HepG2 (cell line): Measurements from ENCODE around the gene SIGLEC1. TPM values are rescaled to one million over a fixed set of nuclear protein-coding genes. Genes with fewer than 3 reads are reported as not detected.

ENCODE experiments used
- ATAC-seq: fragments of 200-7000 bp; cut with Tn5 transposase; 3 replicates; pipeline ENCODE4 v1.9.1; 2020; ENCODE audit warnings: mild to moderate bottlenecking, moderate library complexity
- BruUV-seq: library from RNA; stranded (reverse); fragments of 400-500 nt; replicated peaks from 2 replicates; lab custom pipeline; 2021; lab: Mats Ljungman, UMichigan
- CTCF ChIA-PET: fragments of 300-600 bp; formaldehyde crosslinking; extraction: SDS; loops from one replicate; lab custom pipeline; 2021; ENCODE audit warnings: low total read pairs, inconsistent platforms, low intra/inter-chr PET ratio; lab: Yijun Ruan, JAX
- POLR2A ChIA-PET: fragments of 350-600 bp; sonication (Branson Sonifier 250); formaldehyde crosslinking; loops from one replicate; lab custom pipeline; 2020; ENCODE audit warnings: antibody characterized with exemption, inconsistent platforms; lab: Yijun Ruan, JAX
- DNase-seq: peaks from one replicate; pipeline ENCODE4 v3.0.0-alpha.2; 2015; ENCODE audit warnings: low spot score
- FAIRE-seq: peaks from 3 replicates; lab custom pipeline; 2011; peaks lifted over from hg19 to GRCh38; lab: Jason Lieb, UNC
- H2AFZ ChIP-seq: one replicate; pipeline ENCODE4 v1.6.1; 2011; ENCODE audit warnings: low read length, inconsistent platforms
- H3K27ac ChIP-seq: fragments of 300-600 bp; 3 replicates; pipeline ENCODE4 v1.8.0; 2011; ENCODE audit warnings: mixed run types, mild to moderate bottlenecking, mixed read lengths, low read length, inconsistent platforms; ENCODE audit not compliant: insufficient read depth; ENCODE audit errors: extremely low read length
- H3K27me3 ChIP-seq, 2 experiments: fragments of 200-600 bp in 1 of 2; 2 replicates in 1 of 2; 3 replicates in 1 of 2; pipeline versions ENCODE4 v1.6.0 to v1.8.0; 2011; ENCODE audit warnings: low read length in 2 of 2, mild to moderate bottlenecking in 2 of 2, moderate library complexity in 2 of 2, inconsistent platforms in 1 of 2; ENCODE audit not compliant: insufficient read depth in 2 of 2, control insufficient read depth in 1 of 2
- H3K36me3 ChIP-seq, 2 experiments: fragments of 200-600 bp in 1 of 2; replicated peaks in 1 of 2; 2 replicates in 1 of 2; 3 replicates in 1 of 2; pipeline versions ENCODE4 v1.5.1 to v1.8.0; 2011; ENCODE audit warnings: low read length in 2 of 2, inconsistent platforms in 1 of 2; ENCODE audit not compliant: insufficient read depth in 2 of 2, control insufficient read depth in 1 of 2
- H3K4me1 ChIP-seq: 2 replicates; pipeline ENCODE4 v1.5.1; 2012; ENCODE audit warnings: low read length, inconsistent platforms; ENCODE audit not compliant: insufficient read depth
- H3K4me2 ChIP-seq: 2 replicates; pipeline ENCODE4 v1.6.0; 2011; ENCODE audit warnings: low read depth, low read length, inconsistent platforms
- H3K4me3 ChIP-seq, 3 experiments: fragments of 200-600 bp in 1 of 3; sonication (generic), shearing (Covaris generic) in 1 of 3; replicated peaks in 1 of 3; 2 replicates each; pipeline ENCODE4 v1.5.1; 2011 to 2016; ENCODE audit warnings: low read length in 3 of 3, inconsistent platforms in 2 of 3, low read depth in 2 of 3, mild to moderate bottlenecking in 2 of 3, control low read depth in 1 of 3, mixed read lengths in 1 of 3; ENCODE audit not compliant: insufficient read depth in 1 of 3
- H3K79me2 ChIP-seq: one replicate; pipeline ENCODE4 v1.6.1; 2011; ENCODE audit warnings: low read length, inconsistent platforms; ENCODE audit not compliant: insufficient read depth
- H3K9ac ChIP-seq: 2 replicates; pipeline ENCODE4 v1.6.0; 2011; ENCODE audit warnings: mild to moderate bottlenecking, low read depth, low read length, inconsistent platforms; ENCODE audit not compliant: insufficient read depth
- H3K9me3 ChIP-seq: 2 replicates; pipeline ENCODE4 v1.5.1; 2012; ENCODE audit warnings: mild to moderate bottlenecking, low read length
- H4K20me1 ChIP-seq: 2 replicates; pipeline ENCODE4 v1.6.0; 2011; ENCODE audit warnings: inconsistent platforms, mild to moderate bottlenecking, low read length, moderate library complexity; ENCODE audit not compliant: insufficient read depth
- ERF ChIP-seq: IDR thresholded peaks from 2 replicates; pipeline ENCODE4 v1.6.1; 2018; ENCODE audit warnings: missing biosample characterization, missing genetic modification reagents
- HNF1A ChIP-seq, 2 experiments: sonication (generic) in 1 of 2; formaldehyde crosslinking in 1 of 2; IDR thresholded peaks; 2 replicates each; pipeline versions ENCODE4 v1.4.0 to v1.6.1; 2016 to 2020; ENCODE audit warnings: borderline replicate concordance in 1 of 2, low read depth in 1 of 2, mild to moderate bottlenecking in 1 of 2, missing genetic modification reagents in 1 of 2
- NCOR1 ChIP-seq: fragments of 200-600 bp; sonication (generic); IDR thresholded peaks from 2 replicates; pipeline ENCODE4 v1.7.0; 2017; ENCODE audit warnings: antibody characterized with exemption, low read length, borderline replicate concordance
- NFKB2 ChIP-seq: sonication (generic); formaldehyde crosslinking; IDR thresholded peaks from 2 replicates; pipeline ENCODE4 v1.4.0; 2020; ENCODE audit warnings: missing genetic modification reagents, borderline replicate concordance
- PRMT3 ChIP-seq: sonication (generic); formaldehyde crosslinking; IDR thresholded peaks from 2 replicates; pipeline ENCODE4 v1.8.1; 2022; ENCODE audit warnings: low read depth, mild to moderate bottlenecking, moderate library complexity, missing genetic modification reagents, borderline replicate concordance
- STAT6 ChIP-seq: sonication (generic); formaldehyde crosslinking; IDR thresholded peaks from 2 replicates; pipeline ENCODE4 v1.4.0; 2020; ENCODE audit warnings: missing genetic modification reagents, mild to moderate bottlenecking, borderline replicate concordance
- ZNF574 ChIP-seq: sonication (generic); formaldehyde crosslinking; IDR thresholded peaks from 2 replicates; pipeline ENCODE4 v1.4.0; 2020; ENCODE audit warnings: missing genetic modification reagents
- WGBS: methylation state at CpG from one replicate; pipeline ENCODE4 v1.1.6; 2017; ENCODE audit warnings: low lambda C conversion rate; 5-methylcytosine and 5-hydroxymethylcytosine counted together
- in situ Hi-C: cut with HindIII; loops from 2 replicates; pipeline ENCODE4 v1.10.0; 2017; ENCODE audit warnings: low pct_unique_long_range_greater_than_20kb; ENCODE audit not compliant: extremely low pct_ligation_motif_present
- intact Hi-C: fragments of 100-400 bp; cut with micrococcal nuclease; formaldehyde crosslinking; loops from one replicate; pipeline ENCODE4 v1.10.0; 2022; ENCODE audit not compliant: unreplicated experiment
- polyA plus RNA-seq, 8 experiments: library from polyadenylated mRNA; depleted of rRNA in 3 of 8; stranded (reverse) in 7 of 8; unstranded in 1 of 8; fragments of >200 nt; fragmentation: Illumina TruSeq in 4 of 8; extraction: Trizol in 4 of 8; gene quantifications; 2 replicates each; pipeline versions ENCODE4 v1.2.1 to v1.2.3, GENCODE V29; 2011 to 2016; ENCODE audit warnings: low read depth in 4 of 8, missing spikeins in 1 of 8, mixed read lengths in 1 of 8; ENCODE audit not compliant: insufficient read depth in 1 of 8
- total RNA-seq, 5 experiments: library from RNA; depleted of rRNA; stranded (reverse); fragments of >200 nt; fragmentation: Illumina TruSeq; extraction: Trizol; gene quantifications; 2 replicates each; pipeline ENCODE4 v1.2.3, GENCODE V29; 2016; ENCODE audit warnings: low read depth in 1 of 5

SIGLEC1 gene
- total and polyA plus RNA-seq, 2 of the 13 experiments (the other 11 are each of a cell fraction or from before 2014, with no cell fraction given), result 0.01 TPM; not detected in 1

- CTCF ChIA-PET, result no interaction called here
- no peak; the same call in 2 of the 3 replicates for ATAC-seq
- no peak overlapping the region for H3K9ac ChIP-seq
Observed at GRCh38 chr20:3728354-3728753, 16.0 kb upstream of the SIGLEC1 start.

More at GRCh38 chr20:3728354-3728753, 16.0 kb upstream of the SIGLEC1 start:
- POLR2A ChIA-PET, result no interaction called here
- Histone ChIP-seq H3K79me2 (no peaks in the 10 kb centered on the region), H3K4me1 (0 out of 2 replicates have a peak, but pooled peaks cover 5% of the 10 kb centered on the region), H3K4me2 (no peak overlapping the region), H4K20me1 (no peaks in the 10 kb centered on the region; the same call in 1 of the 2 replicates), H3K9me3 (no peaks in the 10 kb centered on the region), H3K4me3 (no peak overlapping the region), H3K27me3 (peaks cover 21 to 65% of the 10 kb centered on the region in 2 experiments), H2AFZ (no peak overlapping the region), H3K36me3 (no peaks in the 10 kb centered on the region), H3K27ac (no peak overlapping the region)
- intact Hi-C loops (no loop called here), in situ Hi-C loops (no loop called here)
- WGBS, result 8% methylated on average over 5 of the region's 5 CpGs
- FAIRE-seq (no peak), DNase-seq (no peak)
- no TSS peak for BruUV-seq
- TF ChIP-seq ERF (CRISPR knock-in tag), result no peak
- no peak for TF ChIP-seq PRMT3
- TF ChIP-seq ZNF574 (CRISPR knock-in tag), result no peak
- TF ChIP-seq NCOR1, result no peak
- TF ChIP-seq STAT6 (CRISPR knock-in tag), result no peak
- TF ChIP-seq HNF1A (IDR thresholded peaks at IDR 0.05; ENCODE audit: low read depth), result no peak
- no peak for TF ChIP-seq HNF1A (CRISPR knock-in tag; IDR thresholded peaks at IDR 0.05; ENCODE audit: borderline replicate concordance)
- no peak for TF ChIP-seq NFKB2 (CRISPR knock-in tag)
